ENCODE measurements around the gene PTPRS. TPM values are rescaled to one million over a fixed set of nuclear protein-coding genes. Genes with fewer than 3 reads are reported as not detected.

PTPRS gene
- total RNA-seq, 1 donor from 2014 or later: 181 TPM

DNA sequence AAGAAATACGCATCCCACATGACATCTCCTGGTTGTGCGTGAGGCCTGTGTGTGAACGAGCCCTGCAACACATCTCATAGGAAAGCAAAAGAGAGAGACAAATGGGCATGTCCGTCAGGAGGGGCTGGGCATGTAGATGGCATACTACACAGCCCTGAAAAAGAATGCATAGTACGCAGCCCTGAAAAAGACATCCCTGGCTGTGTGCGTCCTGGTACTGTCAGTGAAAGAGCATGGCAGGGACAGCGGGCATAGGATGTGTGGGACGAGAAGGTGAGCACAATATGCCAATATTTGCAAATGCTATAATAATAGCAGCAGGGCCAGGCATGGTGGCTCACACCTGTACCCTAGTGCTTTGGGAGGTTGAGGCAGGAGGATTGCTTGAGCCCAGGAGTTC, 28.6 kb downstream of the PTPRS start:
- no peak for FAIRE-seq
- no peak for DNase-seq (ENCODE audit: low spot score in 2 of 2)

GRCh38 chr19:5309438-5310204, 31.0 kb downstream of the PTPRS start:
- FAIRE-seq (no peak), DNase-seq (ENCODE audit: low spot score in 2 of 2) (no peak)

DNA sequence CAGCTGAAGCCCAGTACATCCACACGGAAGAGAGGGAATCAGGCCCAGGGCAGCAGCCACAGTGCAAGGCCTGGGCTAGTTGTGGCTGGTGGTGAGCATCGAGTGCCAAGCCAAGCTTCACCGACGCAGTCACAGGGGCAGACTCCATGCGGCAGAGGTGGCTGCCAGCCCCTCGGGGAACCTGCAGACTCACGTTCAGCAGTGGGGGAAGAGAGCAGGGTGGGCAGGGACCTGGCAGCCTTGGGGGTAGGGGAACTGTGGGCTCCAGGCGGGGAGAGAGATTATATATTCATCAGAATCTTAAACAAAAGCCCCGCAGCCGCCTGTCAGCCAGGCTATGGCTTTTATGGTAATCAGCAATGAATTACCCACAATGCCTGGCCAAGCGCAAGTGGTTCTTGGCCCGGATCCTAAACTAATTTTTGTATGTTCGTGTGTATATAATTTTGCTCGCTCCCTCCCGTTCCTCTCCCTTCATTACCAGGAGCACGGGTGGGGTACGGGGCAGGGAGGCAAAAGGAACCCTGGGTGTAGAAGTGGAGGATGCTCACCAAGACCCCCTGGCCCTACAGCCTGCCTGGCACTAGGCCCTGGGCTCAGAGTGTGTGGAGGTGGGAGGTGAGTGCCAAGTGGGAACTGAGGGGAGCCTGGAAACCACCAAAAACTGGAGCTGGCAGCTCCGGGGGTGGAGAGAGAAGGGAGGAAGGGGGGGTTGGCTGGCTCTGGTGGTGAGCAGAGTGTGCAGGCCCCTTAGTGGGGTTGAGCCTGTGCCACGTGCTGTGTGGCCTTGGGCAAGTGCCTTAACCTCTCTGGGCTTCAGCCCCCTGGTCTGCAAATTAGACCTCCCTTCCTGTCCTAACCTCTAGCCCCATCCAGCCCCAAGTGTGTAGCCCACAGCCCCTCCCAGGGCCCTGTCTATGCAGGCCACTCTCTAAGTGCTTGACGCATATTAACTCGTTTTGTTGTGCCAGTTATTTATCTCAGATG, 31.9 kb downstream of the PTPRS start:
- DNase-seq (ENCODE audit: low spot score in 2 of 2) (peak; percentile 60 to 69), FAIRE-seq (no peak)

- FAIRE-seq (no peak), DNase-seq (ENCODE audit: low spot score in 2 of 2) (no peak)
Observed at GRCh38 chr19:5307655-5308054, 33.0 kb downstream of the PTPRS start.

- DNase-seq (ENCODE audit: low spot score in 2 of 2): no peak
- FAIRE-seq: no peak
Observed at GRCh38 chr19:5305163-5305562, 35.4 kb downstream of the PTPRS start.

- FAIRE-seq: no peak
- no peak for DNase-seq (ENCODE audit: low spot score in 2 of 2)
Observed at GRCh38 chr19:5304486-5304885, 36.1 kb downstream of the PTPRS start.

- DNase-seq (ENCODE audit: low spot score in 2 of 2) (no peak), FAIRE-seq (no peak)
Observed at GRCh38 chr19:5303208-5303607, 37.4 kb downstream of the PTPRS start.

GRCh38 chr19:5302396-5302795, 38.2 kb downstream of the PTPRS start:
- DNase-seq (ENCODE audit: low spot score in 2 of 2): no peak
- no peak for FAIRE-seq

DNA sequence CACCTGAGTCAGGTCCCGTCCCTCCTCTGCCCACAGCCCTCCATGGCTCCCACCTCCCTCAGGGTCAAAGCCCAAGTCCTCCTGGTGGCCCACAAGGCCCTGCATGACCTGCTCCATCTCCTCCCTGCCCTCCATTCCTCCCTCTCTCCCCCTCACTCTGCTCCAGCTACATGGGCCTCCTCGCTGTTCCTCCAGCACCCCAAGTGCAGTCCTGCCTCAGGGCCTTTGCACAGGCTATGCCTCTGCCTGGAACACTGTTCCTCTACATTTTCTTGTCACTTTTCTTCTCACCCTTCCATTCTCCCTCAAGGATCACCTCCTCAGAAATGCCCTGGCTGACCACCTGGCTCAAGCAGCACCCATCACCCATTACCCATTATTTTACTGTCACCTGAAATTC, 41.5 kb downstream of the PTPRS start:
- FAIRE-seq (no peak), DNase-seq (ENCODE audit: low spot score in 2 of 2) (no peak)

- no peak for FAIRE-seq
Observed at GRCh38 chr19:5298471-5298901, 42.1 kb downstream of the PTPRS start.

GRCh38 chr19:5297272-5297669, 43.3 kb downstream of the PTPRS start:
- DNase-seq (ENCODE audit: low spot score in 2 of 2) (no peak), FAIRE-seq (no peak)

More at GRCh38 chr19:5298471-5298901, 42.1 kb downstream of the PTPRS start:
- DNase-seq (ENCODE audit: low spot score in 2 of 2): no peak

- FAIRE-seq: no peak
- DNase-seq (ENCODE audit: low spot score in 2 of 2): no peak
Observed at GRCh38 chr19:5296457-5297271, 43.9 kb downstream of the PTPRS start.

GRCh38 chr19:5296021-5296420, 44.6 kb downstream of the PTPRS start:
- DNase-seq (ENCODE audit: low spot score in 2 of 2) (no peak), FAIRE-seq (no peak)

GRCh38 chr19:5294403-5295160, 46.0 kb downstream of the PTPRS start:
- FAIRE-seq (no peak), DNase-seq (ENCODE audit: low spot score in 2 of 2) (no peak)

DNA sequence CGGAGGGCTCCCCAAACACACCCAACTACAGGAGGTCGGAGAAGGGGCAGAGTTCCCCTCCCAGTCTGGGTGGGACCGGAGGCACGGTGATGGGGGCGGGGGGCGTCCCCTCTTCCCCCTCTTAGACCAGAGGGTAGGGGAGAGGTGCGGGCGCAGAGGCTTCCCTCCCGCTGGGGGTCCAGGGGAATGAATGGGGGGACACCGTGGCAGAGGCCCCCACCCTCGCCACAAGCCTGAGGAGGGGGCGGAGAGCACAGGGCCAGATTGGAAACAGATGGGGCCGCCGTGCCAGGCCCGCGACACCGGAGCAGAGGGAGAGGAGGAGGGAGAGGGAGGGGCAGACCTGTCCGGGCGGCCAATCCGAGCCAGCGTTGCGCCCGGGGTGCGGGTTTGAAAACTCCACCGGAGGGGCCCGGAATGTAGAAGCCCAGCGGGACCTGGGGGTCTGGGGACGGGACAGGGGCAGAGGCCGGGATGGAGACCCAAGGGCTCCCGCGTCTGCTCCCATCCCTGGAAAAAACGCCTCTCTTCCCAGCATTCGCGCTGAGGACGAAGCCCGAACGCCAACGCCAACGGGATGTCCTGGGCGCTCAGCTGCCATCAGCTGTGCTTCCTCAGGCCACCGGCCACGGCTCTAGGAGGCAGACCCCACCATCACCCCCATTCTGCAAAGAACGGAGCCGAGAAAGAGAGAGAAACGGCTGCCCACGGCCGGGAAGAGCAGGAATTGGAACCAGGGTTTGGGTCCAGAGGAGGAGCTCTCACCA, 46.8 kb downstream of the PTPRS start:
- no peak for FAIRE-seq

GRCh38 chr19:5292822-5293611, 47.6 kb downstream of the PTPRS start:
- peak; percentile 94 to 96 for DNase-seq (ENCODE audit: low spot score in 2 of 2)
- no peak for FAIRE-seq

More for the DNA sequence above, 46.8 kb downstream of the PTPRS start:
- peak in 1 of 2 donors; percentile 64 for DNase-seq (ENCODE audit: low spot score in 2 of 2)

DNA sequence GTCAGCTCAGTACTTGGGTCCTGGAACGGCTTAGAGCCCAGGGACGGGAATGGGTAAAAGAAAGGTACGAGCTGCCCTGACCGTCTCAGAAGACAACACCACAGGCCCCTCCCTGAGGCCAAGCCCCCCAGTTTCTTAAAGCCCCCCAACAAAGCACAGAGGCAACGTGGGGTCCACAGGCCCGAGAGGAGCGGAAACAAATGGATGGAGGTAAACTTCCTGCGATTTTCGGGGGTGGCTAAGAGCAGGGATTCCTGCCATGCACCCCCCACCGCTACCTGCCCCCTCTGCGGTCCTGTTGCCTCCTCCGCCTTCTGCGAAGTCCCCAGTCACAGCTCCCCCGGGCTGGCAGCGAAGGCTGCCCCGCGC, 48.2 kb downstream of the PTPRS start:
- DNase-seq (ENCODE audit: low spot score in 2 of 2): no peak
- no peak for FAIRE-seq

GRCh38 chr19:5291588-5292193, 48.9 kb downstream of the PTPRS start:
- FAIRE-seq: no peak

More at GRCh38 chr19:5291588-5292193, 48.9 kb downstream of the PTPRS start:
- no peak for DNase-seq (ENCODE audit: low spot score in 2 of 2)
